ENCODE measurements around the gene DRAXIN.

DNA sequence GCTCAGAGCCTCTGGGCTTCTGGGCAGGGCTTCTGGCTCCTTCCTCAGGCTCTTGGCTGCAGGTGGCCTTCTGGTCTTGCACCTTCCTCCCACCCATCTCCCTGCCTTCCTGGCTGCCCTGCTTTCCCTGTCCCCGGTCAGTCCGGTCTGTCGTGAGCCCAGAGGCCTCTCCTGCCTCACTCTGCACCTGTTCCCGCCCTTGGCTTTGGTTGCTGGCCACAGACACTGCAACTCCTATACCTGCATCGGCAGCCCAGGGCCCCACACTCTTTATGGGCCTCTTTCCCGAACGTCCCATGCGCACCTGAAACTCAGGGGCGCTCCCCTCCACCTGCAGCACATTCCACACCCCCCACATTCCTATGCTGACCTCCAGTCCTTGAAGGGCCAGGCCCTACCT, 45.2 kb upstream of the DRAXIN start:
- TF ChIP-seq, protein P1, sequence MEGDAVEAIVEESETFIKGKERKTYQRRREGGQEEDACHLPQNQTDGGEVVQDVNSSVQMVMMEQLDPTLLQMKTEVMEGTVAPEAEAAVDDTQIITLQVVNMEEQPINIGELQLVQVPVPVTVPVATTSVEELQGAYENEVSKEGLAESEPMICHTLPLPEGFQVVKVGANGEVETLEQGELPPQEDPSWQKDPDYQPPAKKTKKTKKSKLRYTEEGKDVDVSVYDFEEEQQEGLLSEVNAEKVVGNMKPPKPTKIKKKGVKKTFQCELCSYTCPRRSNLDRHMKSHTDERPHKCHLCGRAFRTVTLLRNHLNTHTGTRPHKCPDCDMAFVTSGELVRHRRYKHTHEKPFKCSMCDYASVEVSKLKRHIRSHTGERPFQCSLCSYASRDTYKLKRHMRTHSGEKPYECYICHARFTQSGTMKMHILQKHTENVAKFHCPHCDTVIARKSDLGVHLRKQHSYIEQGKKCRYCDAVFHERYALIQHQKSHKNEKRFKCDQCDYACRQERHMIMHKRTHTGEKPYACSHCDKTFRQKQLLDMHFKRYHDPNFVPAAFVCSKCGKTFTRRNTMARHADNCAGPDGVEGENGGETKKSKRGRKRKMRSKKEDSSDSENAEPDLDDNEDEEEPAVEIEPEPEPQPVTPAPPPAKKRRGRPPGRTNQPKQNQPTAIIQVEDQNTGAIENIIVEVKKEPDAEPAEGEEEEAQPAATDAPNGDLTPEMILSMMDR (conservative IDR thresholded peaks at IDR 0.05; ENCODE audit: low read depth, low read length): no peak
- no peak for TF ChIP-seq EZH2 (IDR thresholded peaks at IDR 0.05; ENCODE audit: borderline replicate concordance, low read depth, low read length, poor library complexity, severe bottlenecking)
